ENCODE measurements around the gene RSL1D1.

GRCh38 chr16:11833951-11834695, 17.2 kb downstream of the RSL1D1 start:
- TF ChIP-seq ZBTB11 (CRISPR knock-in tag; IDR thresholded peaks at IDR 0.05) (no peak), PREB (CRISPR knock-in tag; IDR thresholded peaks at IDR 0.05) (no peak), EP300 (IDR thresholded peaks at IDR 0.05; ENCODE audit: low read length) (no peak), ZNF217 (CRISPR knock-in tag; IDR thresholded peaks at IDR 0.05) (no peak), JUND (IDR thresholded peaks at IDR 0.05; ENCODE audit: borderline replicate concordance, low read depth, low read length) (no peak), JUND (tag; IDR thresholded peaks at IDR 0.05; ENCODE audit: borderline replicate concordance, low read depth, low read length) (no peak), MEF2A (IDR thresholded peaks at IDR 0.05; ENCODE audit: control insufficient read depth, low read depth, low read length) (peak; percentile 43; the same call in 1 of the 2 replicates), ZBTB7A (IDR thresholded peaks at IDR 0.05; ENCODE audit: borderline replicate concordance, control insufficient read depth, low read depth, low read length) (no peak), CTCF (IDR thresholded peaks at IDR 0.05 in 2 of 3, conservative IDR thresholded peaks at IDR 0.05 in 1 of 3; ENCODE audit: insufficient read depth in 2 of 3, low read depth in 1 of 3, low read length in 3 of 3) (no peak), CCAR2 (IDR thresholded peaks at IDR 0.05; ENCODE audit: low read depth, low read length) (no peak), ZNF407 (IDR thresholded peaks at IDR 0.05; ENCODE audit: low read depth) (no peak), POLR2AphosphoS5 (IDR thresholded peaks at IDR 0.05; ENCODE audit: control insufficient read depth, insufficient read depth, low read depth, low read length) (no peak), RNF2 (IDR thresholded peaks at IDR 0.05) (no peak)

Data from K562 (cell line).